Lung (tissue), 12 donors: ENCODE data around the gene ADAMTS13. TPM values are rescaled to one million over a fixed set of nuclear protein-coding genes. Genes with fewer than 3 reads are reported as not detected.

ENCODE experiments used
- ATAC-seq: fragments of 200-7000 bp; cut with Tn5 transposase; one replicate; pipeline ENCODE4 v1.9.1; 2020; ENCODE audit warnings: moderate number of reproducible peaks; ENCODE audit not compliant: insufficient read depth, low FRiP score
- DNase-seq, 3 donors: peaks; one replicate each; pipeline ENCODE4 v3.0.0-alpha.2; 2013 to 2017
- H3K27ac ChIP-seq, 2 donors: one replicate each; pipeline ENCODE4 v1.5.1; 2013; ENCODE audit warnings: mild to moderate bottlenecking in 2 of 2, moderate library complexity in 2 of 2, control low read depth in 1 of 2, inconsistent platforms in 1 of 2, low read depth in 1 of 2, low read length in 1 of 2
- H3K27me3 ChIP-seq, 3 donors: one replicate each; pipeline ENCODE4 v1.5.1; 2013; ENCODE audit warnings: low read length in 2 of 3; ENCODE audit not compliant: control insufficient read depth in 3 of 3, insufficient read depth in 3 of 3
- H3K36me3 ChIP-seq, 4 donors: one replicate each; pipeline ENCODE4 v1.5.1; 2013; ENCODE audit warnings: low read length in 4 of 4, mild to moderate bottlenecking in 1 of 4, moderate library complexity in 1 of 4; ENCODE audit not compliant: control insufficient read depth in 4 of 4, insufficient read depth in 4 of 4
- H3K4me1 ChIP-seq, 5 donors: one replicate each; pipeline ENCODE4 v1.5.1; 2013; ENCODE audit warnings: low read length in 5 of 5, mild to moderate bottlenecking in 2 of 5, moderate library complexity in 1 of 5; ENCODE audit not compliant: control insufficient read depth in 5 of 5, insufficient read depth in 5 of 5
- H3K4me3 ChIP-seq: one replicate; pipeline ENCODE4 v1.5.1; 2013; ENCODE audit warnings: mild to moderate bottlenecking, control low read depth, moderate library complexity
- H3K9ac ChIP-seq, 2 donors: one replicate each; pipeline ENCODE4 v1.5.1; 2013; ENCODE audit warnings: low read length in 2 of 2, control low read depth in 1 of 2; ENCODE audit not compliant: insufficient read depth in 1 of 2
- H3K9me3 ChIP-seq, 4 donors: one replicate each; pipeline ENCODE4 v1.5.1; 2013; ENCODE audit warnings: low read length in 3 of 4, mild to moderate bottlenecking in 1 of 4, moderate library complexity in 1 of 4; ENCODE audit not compliant: control insufficient read depth in 4 of 4, insufficient read depth in 3 of 4
- WGBS, 2 donors: extraction: QIAGEN DNeasy Blood & Tissue Kit; methylation state at CpG; one replicate each; pipeline ENCODE4 v1.1.7; 2013; 5-methylcytosine and 5-hydroxymethylcytosine counted together
- polyA plus RNA-seq, 2 donors: library from polyadenylated mRNA; stranded (reverse); fragments of 200-250 nt; gene quantifications; one replicate each; pipeline ENCODE4 v1.2.1, GENCODE V29; 2013
- total RNA-seq, 2 donors: library from RNA; depleted of rRNA in 1 of 2; stranded (reverse); fragments of >200 nt in 1 of 2; gene quantifications; one replicate each; pipeline ENCODE4 v1.2.1, GENCODE V29; 2014 to 2021
- TF ChIP-seq, protein P1 (sequence below): IDR thresholded peaks from 2 replicates; pipeline ENCODE4 v1.5.1; 2012; ENCODE audit warnings: mild to moderate bottlenecking; ENCODE audit errors: control extremely low read depth, extremely low read depth
- donor health status: control.
- donor health status: control.
- donor health status: Bipolar disorder and iron deficiency.
- donor health status: healthy.
- donor health status: DM: yes; HTN: yes; CAD: no.

ADAMTS13 gene
- total and polyA plus RNA-seq, 4 donors, result 1.0 to 4.1 (median 2.9) TPM

DNA sequence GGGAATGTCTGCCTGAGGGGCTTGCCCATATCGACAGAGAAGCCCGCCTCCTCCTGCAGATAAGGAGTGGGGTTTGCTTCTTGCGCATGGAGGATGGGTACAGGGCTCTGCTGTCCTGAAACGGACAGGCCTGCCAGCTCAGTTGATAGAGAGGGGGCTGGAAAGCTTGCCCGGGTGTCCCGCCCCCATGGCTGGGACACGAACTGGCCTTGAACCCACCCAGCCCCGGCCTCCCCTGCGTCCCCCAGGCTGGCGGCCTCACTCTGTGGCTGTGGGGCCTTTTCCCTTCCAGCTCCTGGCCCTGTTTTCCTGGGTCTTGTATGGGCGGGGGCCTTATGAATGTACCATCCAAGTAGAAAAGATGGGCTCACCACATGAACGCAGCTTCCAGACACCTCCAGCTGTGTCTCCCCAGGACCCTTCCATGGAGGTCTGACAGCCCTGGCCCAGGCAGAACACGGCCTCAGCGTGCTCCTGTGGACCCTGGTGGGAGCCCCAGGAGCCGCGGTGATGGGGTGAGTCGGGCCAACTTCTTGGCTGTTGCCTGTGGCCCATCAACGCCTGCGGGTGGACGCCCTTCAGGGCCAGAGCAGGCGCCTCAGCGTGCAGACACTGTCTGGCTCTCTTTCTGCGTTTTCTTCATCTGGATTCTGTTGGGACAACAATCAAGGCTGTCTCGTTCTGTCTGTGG lies 72.6 kb downstream of the ADAMTS13 start:
- no peak overlapping the region for H3K4me3 ChIP-seq
- peaks cover 0 to 70% (median 29%) of the 10 kb centered on the region in 5 donors for H3K4me1 ChIP-seq
- H3K27ac ChIP-seq, result no peak overlapping the region
- 82 to 89% methylated on average over 24 of the region's 24 CpGs for WGBS, 2 donors
- no peaks in the 10 kb centered on the region for H3K36me3 ChIP-seq
- ATAC-seq (no peak), DNase-seq (peak in 2 of 3 donors; percentile 53)
- TF ChIP-seq, protein P1, sequence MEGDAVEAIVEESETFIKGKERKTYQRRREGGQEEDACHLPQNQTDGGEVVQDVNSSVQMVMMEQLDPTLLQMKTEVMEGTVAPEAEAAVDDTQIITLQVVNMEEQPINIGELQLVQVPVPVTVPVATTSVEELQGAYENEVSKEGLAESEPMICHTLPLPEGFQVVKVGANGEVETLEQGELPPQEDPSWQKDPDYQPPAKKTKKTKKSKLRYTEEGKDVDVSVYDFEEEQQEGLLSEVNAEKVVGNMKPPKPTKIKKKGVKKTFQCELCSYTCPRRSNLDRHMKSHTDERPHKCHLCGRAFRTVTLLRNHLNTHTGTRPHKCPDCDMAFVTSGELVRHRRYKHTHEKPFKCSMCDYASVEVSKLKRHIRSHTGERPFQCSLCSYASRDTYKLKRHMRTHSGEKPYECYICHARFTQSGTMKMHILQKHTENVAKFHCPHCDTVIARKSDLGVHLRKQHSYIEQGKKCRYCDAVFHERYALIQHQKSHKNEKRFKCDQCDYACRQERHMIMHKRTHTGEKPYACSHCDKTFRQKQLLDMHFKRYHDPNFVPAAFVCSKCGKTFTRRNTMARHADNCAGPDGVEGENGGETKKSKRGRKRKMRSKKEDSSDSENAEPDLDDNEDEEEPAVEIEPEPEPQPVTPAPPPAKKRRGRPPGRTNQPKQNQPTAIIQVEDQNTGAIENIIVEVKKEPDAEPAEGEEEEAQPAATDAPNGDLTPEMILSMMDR, result no peak
- peaks cover 0 to 5% (median 0%) of the 10 kb centered on the region in 3 donors for H3K27me3 ChIP-seq
- H3K9me3 ChIP-seq, result no peaks in the 10 kb centered on the region
- H3K9ac ChIP-seq, result no peak overlapping the region

DNA sequence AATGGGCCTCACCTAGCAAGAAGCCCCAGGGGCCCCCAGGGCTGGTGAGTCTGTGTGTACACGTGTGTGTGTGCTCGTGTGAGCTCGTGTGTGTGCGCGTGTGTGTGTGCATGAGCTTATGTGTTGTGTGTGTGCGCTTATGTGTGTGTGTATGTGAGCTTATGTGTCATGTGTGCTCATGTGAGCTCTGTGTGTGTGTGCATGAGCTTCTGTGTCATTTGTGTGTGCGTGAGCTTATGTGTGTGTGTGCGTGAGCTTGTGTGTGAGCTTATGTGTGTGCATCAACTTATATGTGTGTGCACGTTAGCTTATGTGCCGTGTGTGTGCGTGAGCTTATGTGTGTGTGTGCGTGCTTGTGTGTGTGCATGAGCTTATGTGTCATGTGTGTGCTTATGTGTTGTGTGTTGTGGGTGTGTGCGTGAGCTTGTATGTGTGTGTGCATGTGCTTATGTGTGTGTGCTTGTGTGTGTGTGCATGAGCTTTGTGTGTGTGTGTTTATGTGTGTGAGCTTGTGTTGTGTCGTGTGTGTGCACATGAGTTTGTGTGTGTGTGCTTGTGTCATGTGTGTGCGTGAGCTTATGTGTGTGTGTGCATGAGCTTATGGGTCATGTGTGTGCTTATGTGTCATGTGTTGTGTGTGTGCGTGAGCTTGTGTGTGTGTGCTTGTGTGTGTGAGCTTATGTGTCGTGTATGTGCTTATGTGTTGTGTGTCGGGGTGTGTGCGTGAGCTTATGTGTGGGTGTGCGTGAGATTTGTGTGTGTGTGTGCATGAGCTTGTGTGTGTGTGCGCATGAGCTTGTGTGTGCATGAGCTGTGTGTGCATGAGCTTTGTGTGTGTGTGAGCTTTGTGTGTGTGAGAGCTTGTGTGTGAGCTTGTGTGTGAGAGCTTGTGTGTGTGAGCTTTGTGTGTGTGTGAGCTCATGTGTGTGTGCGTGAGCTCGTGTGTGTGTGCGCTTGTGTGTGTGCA lies 73.4 kb downstream of the ADAMTS13 start:
- H3K27me3 ChIP-seq, result peaks cover 0 to 5% (median 0%) of the 10 kb centered on the region in 3 donors
- H3K4me3 ChIP-seq, result no peak overlapping the region
- no peak for ATAC-seq
- H3K36me3 ChIP-seq, result no peaks in the 10 kb centered on the region
- H3K27ac ChIP-seq, result no peak overlapping the region
- 96 to 97% methylated on average over 24 of the region's 24 CpGs for WGBS, 2 donors
- H3K9me3 ChIP-seq, result no peaks in the 10 kb centered on the region
- H3K9ac ChIP-seq, result no peak overlapping the region
- no peak for DNase-seq
- TF ChIP-seq, protein P1, result no peak
- H3K4me1 ChIP-seq, result peaks cover 0 to 73% (median 29%) of the 10 kb centered on the region in 5 donors

DNA sequence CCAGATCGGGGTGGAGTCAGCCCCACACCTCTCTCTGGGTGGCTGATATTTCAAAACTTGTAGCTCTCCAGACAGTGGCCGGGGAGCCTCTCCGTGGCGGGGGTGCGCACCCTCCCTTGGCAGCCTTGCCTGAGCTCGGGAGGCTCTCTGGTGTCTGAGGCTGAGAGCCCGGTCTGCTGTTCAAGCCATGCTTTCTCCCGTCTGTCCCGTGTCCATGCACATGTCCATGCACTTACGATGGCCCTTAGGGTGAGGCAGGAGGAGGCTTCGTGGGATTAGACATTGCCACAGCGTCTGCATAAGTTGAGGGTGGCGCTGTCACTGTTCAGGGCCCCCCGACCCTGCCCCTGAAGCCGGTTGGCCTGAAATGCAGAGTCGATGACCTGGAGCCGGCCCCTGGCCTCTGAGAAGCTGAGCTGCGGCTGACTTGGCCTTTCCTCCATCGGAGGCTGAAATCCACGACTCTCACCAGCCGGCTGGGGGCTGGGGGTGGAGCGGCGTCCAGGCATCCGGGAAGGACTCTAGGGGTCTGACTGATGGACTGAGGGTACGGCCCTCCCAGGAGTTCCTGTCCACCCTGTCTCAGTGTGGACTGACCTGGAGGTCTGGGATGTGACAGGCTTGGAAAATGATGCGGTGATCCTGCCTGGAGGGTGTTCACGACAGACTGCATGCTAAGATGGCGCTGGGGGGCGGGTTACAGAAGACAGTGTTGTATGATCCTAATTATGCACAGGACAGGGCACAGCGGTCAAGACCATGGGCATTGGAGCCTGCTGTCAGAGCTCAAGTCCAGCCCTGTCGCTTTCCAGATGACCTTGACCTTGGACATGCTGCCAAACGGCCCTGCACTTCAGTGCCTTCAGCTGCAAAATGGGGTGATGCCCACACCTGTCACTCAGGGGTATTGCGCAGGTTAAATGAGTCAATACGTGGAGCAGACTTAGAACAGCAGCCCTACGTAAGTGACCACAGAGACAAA lies 75.0 kb downstream of the ADAMTS13 start:
- Histone ChIP-seq H3K27ac (peak overlapping the region in 1 of 2 donors; percentile 4), H3K27me3 (peaks cover 0 to 5% (median 0%) of the 10 kb centered on the region in 3 donors), H3K4me1 (peaks cover 0 to 62% (median 26%) of the 10 kb centered on the region in 5 donors), H3K9me3 (peaks cover 0 to 6% (median under 1%) of the 10 kb centered on the region in 4 donors), H3K36me3 (no peaks in the 10 kb centered on the region), H3K9ac (no peak overlapping the region), H3K4me3 (no peak overlapping the region)
- DNase-seq (peak in 1 of 3 donors; percentile 67), ATAC-seq (no peak)
- WGBS, 2 donors, result 70 to 78% methylated on average over 35 of the region's 35 CpGs
- TF ChIP-seq, protein P1, result no peak
